Prostate gland (tissue), 2 donors: ENCODE measurements around the gene DDX39A. TPM values are rescaled to one million over a fixed set of nuclear protein-coding genes. Genes with fewer than 3 reads are reported as not detected.

Experiments used
- DNase-seq: peaks from one replicate; pipeline ENCODE4 v3.0.0-alpha.2; 2019; ENCODE audit warnings: low spot score
- H3K27ac ChIP-seq, 2 donors: fragments of 200-600 bp; sonication (generic); 2 replicates each; pipeline ENCODE4 v1.5.1; 2017 to 2019
- H3K27me3 ChIP-seq: fragments of 200-600 bp; sonication (generic); replicated peaks from 2 replicates; pipeline ENCODE4 v1.5.1; 2019; ENCODE audit not compliant: insufficient read depth
- H3K36me3 ChIP-seq, 2 donors: fragments of 200-600 bp; sonication (generic); 1 replicate in 1 of 2; 2 replicates in 1 of 2; pipeline versions ENCODE4 v1.5.1 to v1.8.1; 2017 to 2019
- H3K4me1 ChIP-seq: fragments of 200-600 bp; sonication (generic); replicated peaks from 2 replicates; pipeline ENCODE4 v1.5.1; 2019
- H3K4me3 ChIP-seq, 2 donors: fragments of 200-600 bp; sonication (generic); 2 replicates each; pipeline ENCODE4 v1.5.1; 2017 to 2019
- H3K9me3 ChIP-seq: fragments of 200-600 bp; sonication (generic); 2 replicates; pipeline ENCODE4 v1.5.1; 2017
- CTCF ChIP-seq, 4 experiments: fragments of 200-600 bp in 2 of 4; fragments of 450-650 bp in 2 of 4; sonication (generic) in 2 of 4; IDR thresholded peaks; 1 replicate in 3 of 4; 2 replicates in 1 of 4; pipeline ENCODE4 v1.5.1; 2016 to 2019; ENCODE audit warnings: antibody characterized with exemption in 4 of 4, mild to moderate bottlenecking in 2 of 4, moderate library complexity in 2 of 4
- POLR2A ChIP-seq: fragments of 450-650 bp; IDR thresholded peaks from one replicate; pipeline ENCODE4 v1.6.1; 2016; ENCODE audit warnings: antibody characterized with exemption, mild to moderate bottlenecking
- POLR2AphosphoS5 ChIP-seq: sonication (generic); formaldehyde crosslinking; IDR thresholded peaks from one replicate; pipeline ENCODE4 v1.6.1; 2017; ENCODE audit warnings: antibody characterized with exemption
- WGBS: methylation state at CpG from one replicate; pipeline ENCODE4 v1.1.5; 2018; 5-methylcytosine and 5-hydroxymethylcytosine counted together
- intact Hi-C: fragments of 100-400 bp; cut with DNase I; formaldehyde crosslinking; loops from one replicate; pipeline ENCODE4 v1.14.2; 2022
- total RNA-seq, 2 donors: library from RNA; depleted of rRNA; stranded (reverse); fragments of >200 nt; gene quantifications; one replicate each; pipeline ENCODE4 v1.1.0, GENCODE V29; 2016

DDX39A gene
- total RNA-seq, 2 donors from 2014 or later: 64.9 to 121 TPM

DNA sequence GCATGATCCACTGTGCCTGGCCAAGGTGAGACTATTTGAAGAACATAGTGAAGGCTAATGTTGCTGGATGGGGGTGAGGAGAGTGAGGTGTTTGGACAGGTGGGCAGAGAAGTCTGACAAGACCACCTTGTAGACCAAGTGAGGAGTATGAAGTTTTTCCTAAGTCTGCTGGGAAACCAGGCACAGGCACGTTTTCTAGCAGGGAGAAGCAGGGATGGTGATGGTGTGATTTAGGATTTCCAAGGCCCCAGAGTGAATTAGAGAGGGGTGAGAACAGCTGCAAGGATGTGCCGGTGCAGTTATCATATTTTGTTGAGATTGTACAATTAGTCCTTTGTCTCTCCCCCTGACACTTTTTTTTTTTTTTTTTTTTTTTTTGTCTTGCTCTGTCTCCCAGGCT is 8.3 kb upstream of the DDX39A start:
- Histone ChIP-seq H3K27me3 (no peaks in the 10 kb centered on the region), H3K9me3 (no peaks in the 10 kb centered on the region), H3K27ac (no peak overlapping the region), H3K4me1 (no peaks in the 10 kb centered on the region), H3K4me3 (no peak overlapping the region), H3K36me3 (no peaks in the 10 kb centered on the region)
- DNase-seq: no peak
- TF ChIP-seq CTCF (IDR thresholded peaks at IDR 0.05) (no peak), POLR2AphosphoS5 (no peak), POLR2A (no peak)
- intact Hi-C loops: no loop called here
- WGBS: 59% methylated on average over 2 of the region's 2 CpGs

GRCh38 chr19:14425696-14426138 is 6.6 kb upstream of the DDX39A start:
- intact Hi-C loops: no loop called here
- H3K4me1 ChIP-seq: no peaks in the 10 kb centered on the region
- no peaks in the 10 kb centered on the region for H3K36me3 ChIP-seq
- WGBS: 74% methylated on average over 7 of the region's 7 CpGs
- H3K4me3 ChIP-seq: no peak overlapping the region
- H3K9me3 ChIP-seq: no peaks in the 10 kb centered on the region
- DNase-seq: no peak
- TF ChIP-seq POLR2AphosphoS5 (no peak), CTCF (IDR thresholded peaks at IDR 0.05) (no peak), POLR2A (no peak)
- no peaks in the 10 kb centered on the region for H3K27me3 ChIP-seq
- H3K27ac ChIP-seq: no peak overlapping the region

DNA sequence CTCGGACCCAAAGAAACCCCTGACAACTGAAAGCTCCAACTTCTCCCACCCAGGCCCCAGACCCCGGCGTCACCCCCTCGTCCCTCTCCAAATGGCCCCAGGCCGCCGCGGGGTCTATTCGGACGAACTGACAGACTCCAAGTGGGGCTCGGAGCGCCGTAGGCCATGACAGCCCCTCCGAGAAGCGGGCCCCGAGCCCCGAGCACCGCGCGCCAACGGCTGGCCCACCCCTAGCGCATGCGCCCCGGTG is 360 bp downstream of the DDX39A start:
- Histone ChIP-seq H3K36me3 (no peaks in the 10 kb centered on the region), H3K4me1 (peaks cover 5% of the 10 kb centered on the region), H3K9me3 (no peaks in the 10 kb centered on the region), H3K27me3 (no peaks in the 10 kb centered on the region), H3K27ac (peak overlapping the region; percentile 76 to 91), H3K4me3 (peak overlapping the region; percentile 62 to 75)
- 1% methylated on average over 19 of the region's 23 CpGs for WGBS
- intact Hi-C loops: no loop called here
- no peak for TF ChIP-seq CTCF (IDR thresholded peaks at IDR 0.05)
- no peak for TF ChIP-seq POLR2A
- no peak for TF ChIP-seq POLR2AphosphoS5
- no peak for DNase-seq

- no peak for DNase-seq
- TF ChIP-seq POLR2AphosphoS5 (no peak), POLR2A (no peak), CTCF (IDR thresholded peaks at IDR 0.05) (no peak)
- Histone ChIP-seq H3K36me3 (peaks cover 5% of the 10 kb centered on the region in 2 donors), H3K4me3 (no peak overlapping the region), H3K27me3 (no peaks in the 10 kb centered on the region), H3K9me3 (no peaks in the 10 kb centered on the region), H3K4me1 (peaks cover 6% of the 10 kb centered on the region), H3K27ac (no peak overlapping the region)
- 59% methylated on average over 6 of the region's 6 CpGs for WGBS
- intact Hi-C loops: no loop called here
Observed at GRCh38 chr19:14416817-14417231, 2.3 kb downstream of the DDX39A start.

DNA sequence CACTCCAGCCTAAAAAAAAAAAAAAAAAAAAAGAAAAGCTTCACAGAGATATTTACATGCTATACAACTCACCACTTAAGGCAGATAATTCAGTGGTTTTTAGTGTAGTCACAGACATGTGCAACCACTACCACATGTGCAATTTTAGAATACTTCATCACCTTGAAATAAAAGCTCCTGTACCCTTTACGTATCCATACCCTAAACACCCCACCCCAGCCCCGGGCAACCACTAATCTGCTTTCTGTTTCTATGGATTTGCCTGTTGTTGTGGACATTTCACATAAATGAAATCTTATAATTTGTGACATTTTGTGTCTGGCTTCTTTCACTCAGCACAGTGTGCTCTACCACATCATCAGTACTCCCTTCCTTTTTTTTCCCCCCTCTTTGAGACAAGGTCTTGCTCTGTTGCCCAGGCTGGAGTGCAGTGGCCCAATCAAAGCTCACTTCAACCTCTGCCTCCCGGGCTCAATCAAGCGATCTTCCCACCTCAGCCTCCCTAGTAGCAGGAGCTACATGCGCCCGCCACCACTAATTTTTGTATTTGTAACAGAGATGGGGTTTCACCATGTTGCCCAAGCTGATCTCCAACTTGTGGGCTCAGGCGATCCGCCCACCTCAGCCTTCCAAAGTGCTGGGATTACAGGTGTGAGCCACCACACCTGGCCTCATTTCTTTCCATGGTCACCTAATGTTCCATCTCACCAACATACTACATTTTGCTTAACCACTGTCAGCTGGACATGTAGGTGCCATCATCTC is 4.0 kb downstream of the DDX39A start:
- intact Hi-C loops: no loop called here
- Histone ChIP-seq H3K4me3 (no peak overlapping the region), H3K36me3 (peaks cover 15 to 17% of the 10 kb centered on the region in 2 donors), H3K9me3 (no peaks in the 10 kb centered on the region), H3K27ac (no peak overlapping the region), H3K4me1 (peaks cover 6% of the 10 kb centered on the region), H3K27me3 (no peaks in the 10 kb centered on the region)
- TF ChIP-seq POLR2AphosphoS5: no peak
- TF ChIP-seq CTCF (IDR thresholded peaks at IDR 0.05): no peak
- WGBS: 96% methylated on average over 8 of the region's 8 CpGs
- no peak for DNase-seq
